Ecto neural progenitor cell (in vitro differentiated cells): ENCODE results near the gene B3GALT4.

Experiments
- DNase-seq: peaks from one replicate; pipeline ENCODE4 v3.0.0-alpha.2; 2018; ENCODE audit warnings: low spot score

B3GALT4 gene

GRCh38 chr6:33315793-33316602, 39.1 kb downstream of the B3GALT4 start:
- no peak for DNase-seq

- no peak for DNase-seq
These were observed 39.9 kb downstream of the B3GALT4 start for GRCh38 chr6:33316603-33317418.

- DNase-seq = no peak
These were observed 40.4 kb downstream of the B3GALT4 start for GRCh38 chr6:33317419-33317668.

- peak; percentile 96 for DNase-seq
These were observed 40.9 kb downstream of the B3GALT4 start, which contains the start of gene ZBTB22 for GRCh38 chr6:33317669-33318425. Gene ZBTB22 (minus strand): TSS chr6:33317744. CDS start chr6:33316916, 828 bp downstream.

- DNase-seq = no peak
These were observed 41.6 kb downstream of the B3GALT4 start for GRCh38 chr6:33318426-33319073.

- DNase-seq = no peak
These were observed 43.0 kb downstream of the B3GALT4 start for GRCh38 chr6:33319939-33320314.

- DNase-seq = no peak
These were observed 43.6 kb downstream of the B3GALT4 start for GRCh38 chr6:33320315-33321181.

- no peak for DNase-seq
These were observed 44.3 kb downstream of the B3GALT4 start for GRCh38 chr6:33321227-33321626.

- no peak for DNase-seq
These were observed 46.7 kb downstream of the B3GALT4 start for GRCh38 chr6:33323623-33323948.

- DNase-seq = no peak
These were observed 47.2 kb downstream of the B3GALT4 start for GRCh38 chr6:33324125-33324524.
